Hematopoietic multipotent progenitor cell treated with erythropoietin and hydrocortisone succinate and interleukin-3 and kit ligand, for 17 days (in vitro differentiated cells): ENCODE data around the gene RIN3.

ENCODE experiments used
- DNase-seq: peaks from one replicate; pipeline ENCODE4 v3.0.0-alpha.2; 2015; ENCODE audit warnings: low spot score

RIN3 gene

DNA sequence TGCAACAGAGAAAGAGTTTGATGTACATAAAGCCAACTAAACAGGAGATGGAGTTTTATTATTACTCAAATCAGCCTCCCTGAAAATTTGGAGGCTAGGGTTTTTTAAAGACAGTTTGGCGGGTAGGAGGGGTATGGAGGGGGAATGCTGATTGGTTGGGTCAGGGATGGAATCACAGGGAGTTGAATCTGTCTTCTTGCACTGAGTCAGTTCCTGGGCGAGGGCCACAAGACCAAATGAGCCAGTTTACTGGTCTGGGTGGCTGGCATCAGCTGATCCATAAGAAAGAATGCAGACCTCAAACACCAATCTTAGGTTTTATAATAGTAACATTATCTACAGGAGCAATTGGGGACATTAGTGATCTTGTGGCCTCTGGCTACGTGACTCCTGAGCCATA lies 64.9 kb downstream of the RIN3 start:
- DNase-seq = no peak

GRCh38 chr14:92579244-92579936 lies 65.8 kb downstream of the RIN3 start:
- DNase-seq = no peak

DNA sequence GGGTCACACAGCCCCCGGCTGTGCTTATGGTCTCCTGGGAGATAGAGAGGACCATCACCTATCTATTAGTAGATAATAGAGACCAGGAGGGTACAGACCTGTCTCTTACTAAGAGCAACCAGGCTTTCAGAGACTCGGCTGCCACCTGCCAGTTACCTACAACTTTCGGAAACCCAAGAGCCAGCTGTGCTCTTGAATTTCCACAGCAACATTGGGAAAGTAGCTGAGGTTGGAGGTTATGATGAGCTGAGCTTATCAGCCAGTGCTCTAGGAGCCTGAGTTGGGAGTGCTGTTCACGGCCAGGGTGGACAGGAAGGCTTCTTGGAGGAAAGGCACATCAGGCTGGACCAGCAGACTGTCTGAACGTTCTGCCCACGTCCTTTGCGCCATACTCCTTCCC lies 67.6 kb downstream of the RIN3 start:
- no peak for DNase-seq

DNA sequence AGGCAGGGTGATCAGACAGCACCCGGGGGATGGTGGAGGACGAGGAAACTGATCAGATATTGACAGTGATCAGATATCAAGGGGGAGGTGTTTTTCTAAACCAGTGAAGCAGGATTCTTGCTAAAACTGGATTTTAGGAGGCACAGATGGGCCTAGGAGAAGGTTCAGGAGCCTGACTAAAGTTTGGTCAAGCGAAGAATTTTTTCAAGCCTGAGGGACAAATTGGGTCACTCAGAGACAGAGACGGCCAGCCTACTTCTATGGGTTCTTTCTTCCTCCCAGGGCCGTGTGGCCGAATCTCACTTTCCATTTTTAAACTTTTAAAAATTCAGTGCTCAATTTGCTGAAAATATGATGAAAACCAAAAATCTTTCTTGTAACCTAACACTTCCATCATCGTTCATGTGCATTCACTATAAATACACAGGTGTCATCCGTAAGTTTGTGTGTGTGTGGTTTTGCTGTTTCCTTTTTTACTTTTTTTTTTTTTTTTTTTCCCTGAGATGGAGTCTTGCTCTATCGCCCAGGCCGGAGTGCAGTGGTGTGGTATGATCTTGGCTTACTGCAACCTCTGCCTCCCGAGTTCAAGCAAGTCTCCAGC lies 68.5 kb downstream of the RIN3 start:
- DNase-seq = no peak

- no peak for DNase-seq
These were observed 69.3 kb downstream of the RIN3 start for GRCh38 chr14:92582706-92583452.

DNA sequence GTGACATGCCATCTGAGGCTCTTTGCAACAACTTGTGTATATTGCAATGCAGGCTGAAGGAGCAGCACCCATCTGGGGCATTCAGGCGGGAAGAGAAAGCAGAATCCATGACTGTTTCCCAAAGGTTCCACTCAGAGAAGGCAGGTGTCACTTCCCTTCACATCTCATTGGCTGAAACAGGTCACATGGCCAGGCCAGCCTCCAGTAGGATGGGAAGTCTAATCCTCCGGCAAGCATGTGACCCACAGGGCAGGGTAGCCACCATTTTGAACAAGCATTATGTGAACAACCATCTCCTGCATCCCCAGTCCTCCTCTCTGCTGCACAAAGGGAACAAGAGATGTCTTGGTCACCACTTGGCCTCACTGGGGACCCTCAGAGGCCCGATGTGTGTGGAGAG lies 70.6 kb downstream of the RIN3 start:
- DNase-seq = no peak

DNA sequence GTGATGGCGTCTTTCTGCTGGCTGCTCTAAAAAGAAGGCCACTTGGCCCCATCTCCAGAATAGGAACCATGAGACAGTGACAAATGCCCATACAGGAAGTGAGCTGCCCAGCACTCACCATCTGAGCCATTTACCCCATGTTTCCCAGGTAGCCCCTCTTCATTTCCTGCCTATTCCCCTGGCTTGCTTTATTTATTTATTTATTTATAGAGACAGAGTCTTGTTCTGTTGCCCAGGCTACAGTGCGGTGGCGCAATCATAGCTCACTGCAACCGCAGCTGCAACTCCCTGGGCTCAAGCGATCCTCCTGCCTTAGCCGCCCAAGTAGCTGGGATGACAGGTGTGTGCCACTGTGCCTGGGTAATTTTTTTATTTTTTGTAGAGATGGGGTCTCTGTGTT lies 71.2 kb downstream of the RIN3 start:
- no peak for DNase-seq

DNA sequence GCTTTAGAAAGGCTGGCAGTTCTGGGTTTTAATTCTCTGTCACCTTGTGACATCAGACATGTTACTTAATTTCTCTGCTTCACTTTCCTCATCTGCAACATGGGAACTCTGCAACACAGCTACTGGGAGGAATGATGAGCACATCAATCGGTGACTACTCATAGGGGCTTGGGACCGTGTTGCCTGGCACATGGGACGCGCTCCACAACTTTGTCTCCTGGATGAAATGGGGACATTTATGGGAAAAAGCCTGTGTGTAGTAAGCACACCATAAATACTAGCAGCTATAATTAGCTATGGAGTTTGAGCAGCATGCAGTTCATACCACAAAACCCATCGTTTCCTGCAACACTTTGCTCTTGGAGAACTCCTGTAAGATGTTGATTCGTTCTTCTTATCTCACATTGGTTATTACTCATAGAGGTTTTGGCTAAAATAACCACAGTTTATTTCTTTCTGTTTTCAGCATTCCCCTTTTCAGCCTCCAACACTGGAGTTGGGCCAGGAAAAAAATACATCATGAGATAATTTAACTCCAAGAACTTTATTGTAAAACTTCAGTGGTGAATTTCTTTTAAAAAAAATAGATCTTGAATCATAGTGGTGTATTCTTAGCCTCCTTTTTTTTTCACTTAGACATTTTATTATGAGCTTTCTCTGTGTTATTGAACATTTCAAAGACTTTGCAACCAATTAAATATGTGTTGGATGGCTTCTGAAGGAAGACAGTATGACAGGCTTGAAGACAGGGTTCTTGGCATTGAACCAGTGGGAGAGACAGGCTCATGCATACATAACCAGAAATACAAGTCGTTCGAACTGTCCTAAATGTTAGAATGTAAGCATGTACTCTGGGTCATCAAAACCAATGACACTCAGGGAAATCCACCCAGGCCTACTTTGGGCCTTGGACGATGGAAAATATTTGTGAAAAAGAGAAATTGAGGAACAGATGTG lies 72.7 kb downstream of the RIN3 start:
- DNase-seq = no peak

DNA sequence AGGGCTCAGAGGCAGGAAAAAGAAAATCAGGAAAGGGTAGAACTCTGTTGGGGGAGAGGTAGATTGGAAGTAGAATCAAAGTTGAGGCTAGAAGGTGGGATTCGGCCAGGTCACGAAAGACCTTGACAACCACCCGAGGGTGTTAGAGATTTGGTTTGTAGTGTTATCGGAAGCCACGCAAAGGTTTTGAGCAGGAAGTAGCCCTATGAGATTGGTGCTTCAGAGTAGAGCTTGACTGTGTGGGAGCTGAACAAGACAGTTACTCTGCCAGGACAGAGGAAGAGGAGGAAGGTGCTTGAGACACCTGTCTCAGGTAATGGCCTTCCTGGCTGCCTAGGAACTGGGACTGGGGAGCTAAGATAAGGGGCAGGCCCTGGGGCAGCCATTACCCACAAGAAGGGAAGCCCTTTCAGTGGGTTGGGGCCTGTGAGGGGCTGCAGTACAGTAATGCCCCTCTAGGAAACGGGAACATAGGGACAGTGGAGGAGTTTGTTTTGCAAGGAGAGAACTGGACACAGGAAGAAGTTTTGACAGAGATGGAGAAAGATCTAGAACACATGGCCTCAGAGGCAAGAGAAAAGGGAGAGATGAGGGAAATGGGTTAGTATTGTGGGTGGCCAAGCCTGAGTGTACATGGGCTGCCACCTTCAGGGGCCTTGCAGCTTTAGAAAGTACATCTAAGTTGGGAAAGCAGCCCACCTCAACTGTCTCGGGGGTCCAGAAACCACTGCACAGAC lies 73.5 kb downstream of the RIN3 start:
- no peak for DNase-seq

GRCh38 chr14:92587700-92588085 lies 74.1 kb downstream of the RIN3 start:
- no peak for DNase-seq

- peak; percentile 32 for DNase-seq
These were observed 75.8 kb downstream of the RIN3 start for GRCh38 chr14:92589213-92589852.

DNA sequence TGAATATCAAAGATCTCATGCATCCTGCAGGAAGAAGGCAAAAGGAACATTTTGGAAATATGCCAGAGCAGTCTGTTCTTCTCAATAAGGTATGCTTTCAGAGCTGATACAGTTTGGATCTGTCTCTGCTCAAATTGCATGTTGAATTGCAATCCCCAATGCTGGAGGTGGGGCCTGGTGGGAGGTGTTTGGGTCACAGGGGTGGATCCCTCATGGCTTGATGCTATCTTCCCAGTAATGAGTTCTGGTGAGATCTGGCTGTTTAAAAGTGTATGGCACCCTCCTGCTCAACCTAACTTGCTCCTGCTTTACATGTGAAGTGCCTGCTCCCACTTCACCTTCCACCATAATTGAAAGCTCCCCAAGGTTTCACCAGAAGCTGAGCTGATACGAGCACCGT lies 76.6 kb downstream of the RIN3 start:
- no peak for DNase-seq

- DNase-seq = no peak
These were observed 77.4 kb downstream of the RIN3 start for GRCh38 chr14:92590941-92591340.

DNA sequence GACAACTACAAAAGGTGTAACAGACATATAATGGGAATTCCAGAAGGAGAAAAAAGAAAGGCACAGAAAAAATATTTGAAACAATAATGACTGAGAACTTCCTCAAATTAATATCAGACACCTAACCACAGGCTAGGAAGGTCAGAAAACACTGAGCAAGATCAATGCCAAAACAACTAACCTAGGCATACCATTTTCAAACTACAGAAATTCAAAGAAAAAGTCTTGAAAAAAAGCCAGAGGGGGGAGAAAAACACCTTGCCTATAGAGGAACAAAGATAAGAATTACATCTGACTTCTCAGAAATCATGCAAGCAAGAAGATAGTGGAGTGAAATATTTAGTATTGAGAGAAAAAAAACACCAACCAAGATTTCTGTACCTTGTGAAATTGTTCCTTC lies 77.8 kb downstream of the RIN3 start:
- DNase-seq = no peak

DNA sequence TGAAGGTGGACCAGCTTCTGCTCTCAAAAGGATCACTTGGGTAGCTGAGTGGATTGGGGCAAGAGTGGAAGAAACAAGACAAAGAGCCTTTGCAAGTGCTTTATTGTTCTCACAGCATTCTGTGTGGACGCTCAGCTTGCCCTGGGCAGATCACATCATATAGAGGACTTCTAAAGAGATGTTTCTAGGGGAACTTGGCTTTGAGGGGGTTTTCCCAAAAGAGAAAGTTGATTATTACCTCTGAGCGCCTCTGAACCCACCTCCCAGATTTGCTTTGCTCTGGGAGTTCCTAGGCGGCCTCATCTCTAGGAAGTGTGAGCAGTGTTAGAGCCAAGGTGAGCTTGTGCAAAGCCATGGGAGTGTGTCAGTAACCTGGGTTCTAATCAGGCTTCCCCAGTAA lies 81.7 kb downstream of the RIN3 start:
- DNase-seq = no peak

DNA sequence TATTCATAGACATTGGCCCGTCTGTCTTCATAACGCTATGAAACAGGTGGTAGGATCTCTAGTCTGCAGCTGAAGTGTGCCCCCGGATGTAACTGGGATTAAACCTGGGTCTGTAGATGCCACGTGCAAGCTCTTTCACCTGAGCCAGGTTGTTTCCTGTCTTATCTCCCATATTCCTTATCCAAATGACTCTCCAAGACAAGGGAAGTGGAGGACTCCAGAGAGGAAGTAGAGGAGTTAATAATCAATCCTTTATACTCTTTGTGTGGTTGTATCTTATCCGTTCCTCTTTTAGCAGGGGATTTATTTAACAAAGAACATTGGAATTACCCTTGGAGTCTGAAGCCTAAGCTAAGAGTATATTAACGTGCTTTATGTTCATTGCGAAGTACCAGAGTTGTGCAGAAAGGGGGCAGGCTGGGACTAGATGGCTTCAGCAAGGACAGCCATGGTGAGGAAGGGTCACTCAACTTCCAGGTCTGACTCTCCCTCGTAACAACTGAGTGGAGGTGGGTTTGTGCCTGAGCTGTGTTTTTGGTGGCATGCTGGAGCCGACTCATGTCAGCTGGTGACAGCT lies 82.8 kb downstream of the RIN3 start:
- no peak for DNase-seq

GRCh38 chr14:92597906-92598905 lies 84.6 kb downstream of the RIN3 start:
- DNase-seq = no peak

DNA sequence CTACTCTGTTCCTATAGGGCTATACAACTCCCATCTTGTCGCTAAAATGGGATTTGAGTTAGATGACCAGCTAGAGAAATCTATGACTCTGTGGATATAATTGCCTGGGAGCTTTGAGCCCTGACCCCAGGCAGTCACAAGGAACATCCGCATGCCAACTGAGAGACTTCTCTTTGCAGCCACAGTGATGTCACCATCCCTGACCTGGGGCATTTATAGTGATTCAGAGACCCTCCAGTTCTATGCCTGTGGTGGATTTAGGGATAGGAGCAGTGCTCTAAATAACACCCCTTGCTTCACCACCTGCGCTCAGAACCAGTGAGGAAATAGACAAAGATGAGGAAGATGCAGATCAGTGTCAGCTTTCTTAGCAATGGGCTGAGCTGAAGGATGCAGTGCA lies 86.2 kb downstream of the RIN3 start:
- no peak for DNase-seq

DNA sequence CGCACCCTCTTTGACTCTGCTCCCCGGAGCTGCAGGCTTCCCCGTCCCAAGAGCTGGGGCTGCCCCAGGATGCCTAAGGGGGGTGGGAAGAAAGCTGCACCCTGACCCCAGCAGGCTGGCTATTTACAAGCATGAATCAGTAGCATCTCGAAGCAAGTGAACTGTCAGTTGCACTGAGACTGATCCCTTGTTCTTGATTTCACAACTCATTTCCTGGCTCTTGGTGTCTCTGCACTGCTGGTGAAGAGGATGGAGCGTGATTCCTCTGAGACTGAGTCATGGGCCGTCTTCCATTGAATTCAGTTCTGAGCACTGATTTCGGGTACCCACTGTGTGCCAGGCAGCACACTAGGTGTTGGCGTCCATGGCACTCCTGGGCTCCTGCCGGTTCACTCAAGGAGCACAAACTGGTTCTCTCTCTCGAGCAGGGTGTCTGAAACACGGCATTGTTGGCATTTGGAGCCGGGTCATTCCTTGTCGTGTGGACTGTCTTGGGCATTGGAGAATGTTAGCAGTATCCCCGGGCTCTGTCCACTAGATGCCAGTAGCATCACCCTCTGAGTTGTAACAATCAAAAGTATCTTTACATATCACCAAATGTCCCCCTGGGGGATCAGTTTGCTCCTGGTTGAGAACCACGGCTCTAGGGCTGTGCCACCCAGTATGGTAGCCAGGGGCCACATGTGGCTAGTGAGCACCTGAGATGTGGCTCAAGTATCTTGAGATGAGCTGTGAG lies 86.9 kb downstream of the RIN3 start:
- DNase-seq = no peak
